HG03135 (cell line): ENCODE measurements around the gene DRD3.
A peak's percentile ranks its signal among the peaks of the same experiment; 100 is the strongest.

Experiments used
- ATAC-seq: cut with Tn5 transposase; IDR thresholded peaks from one replicate; pipeline ENCODE4 v1.9.1; 2021; ENCODE audit warnings: mild to moderate bottlenecking, moderate library complexity; ENCODE audit not compliant: unreplicated experiment

Gene DRD3

DNA sequence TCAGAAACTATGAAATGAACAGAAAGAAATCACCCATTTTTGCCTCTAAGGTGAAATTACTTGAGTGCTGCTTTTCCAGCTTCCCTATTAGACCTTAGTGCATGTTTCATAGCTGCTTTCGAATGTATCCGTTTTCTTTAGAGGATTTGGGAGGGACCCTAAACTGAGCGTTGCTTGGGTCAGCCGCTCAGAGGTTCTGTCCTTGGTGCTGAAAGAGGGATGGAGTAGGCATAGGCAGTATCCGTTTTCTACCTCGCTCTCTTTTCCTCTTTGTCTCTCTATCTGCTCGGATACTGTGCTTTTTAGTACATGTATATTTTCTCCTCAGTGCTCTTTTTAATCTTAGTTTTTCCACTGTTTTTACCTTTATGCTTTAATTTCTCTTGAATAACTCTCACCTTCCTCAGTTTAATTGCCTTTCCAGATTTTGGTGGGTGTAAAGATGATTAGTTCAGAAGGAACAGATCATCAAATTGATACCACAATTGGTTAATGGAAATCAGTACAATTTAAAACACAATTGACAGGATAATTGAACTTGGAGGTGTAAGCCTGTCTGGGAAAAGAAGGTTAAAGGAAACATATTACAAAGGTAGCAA is at the start of gene DRD3:
Gene DRD3, minus strand, starts transcription at position 283 of the 599 bp plus-strand sequence. CDS start 7,060 bp downstream, outside the sequence.
- ATAC-seq, result no peak

DNA sequence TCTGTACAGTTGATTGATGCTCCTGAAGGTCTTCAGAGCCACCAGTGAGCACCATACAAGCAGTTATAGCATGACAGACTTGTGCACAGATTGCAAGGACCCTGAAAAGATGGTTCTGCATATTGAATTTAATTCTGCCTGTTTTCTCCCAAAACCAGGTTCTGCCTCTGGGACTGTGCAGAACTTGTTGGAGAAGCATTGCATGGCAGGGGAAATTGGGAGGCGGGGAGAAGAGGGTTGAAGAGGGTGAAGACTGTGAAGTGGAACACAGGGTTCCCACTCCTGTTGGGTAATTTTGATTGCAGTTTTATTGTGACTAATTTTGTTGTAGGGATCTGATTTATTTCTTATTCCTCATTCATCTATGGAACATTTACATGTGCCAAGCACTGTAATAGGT is 48.2 kb upstream of the DRD3 start:
- ATAC-seq, result no peak

- no peak for ATAC-seq
Observed at GRCh38 chr3:114226313-114226712, 47.5 kb upstream of the DRD3 start.

GRCh38 chr3:114223143-114223542 is 44.3 kb upstream of the DRD3 start:
- ATAC-seq, result peak; percentile 95

DNA sequence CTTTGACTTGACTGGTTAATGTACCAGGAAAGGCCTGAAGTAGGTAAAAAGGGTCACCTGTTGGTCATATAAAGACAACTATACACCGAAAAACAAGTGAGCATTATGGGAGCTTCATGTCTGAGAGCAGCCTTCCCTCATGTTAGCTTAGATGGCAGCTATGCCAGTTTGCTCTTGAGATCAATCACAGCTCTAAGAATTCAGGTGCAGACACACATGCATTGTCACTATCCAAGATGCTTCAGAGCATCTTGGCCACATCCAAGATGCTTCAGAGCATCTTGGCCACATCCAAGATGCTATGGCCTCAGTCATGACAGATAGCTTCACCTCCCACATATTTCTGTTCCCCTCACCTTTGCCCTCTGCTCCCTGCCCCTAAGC is 43.0 kb upstream of the DRD3 start:
- no peak for ATAC-seq

DNA sequence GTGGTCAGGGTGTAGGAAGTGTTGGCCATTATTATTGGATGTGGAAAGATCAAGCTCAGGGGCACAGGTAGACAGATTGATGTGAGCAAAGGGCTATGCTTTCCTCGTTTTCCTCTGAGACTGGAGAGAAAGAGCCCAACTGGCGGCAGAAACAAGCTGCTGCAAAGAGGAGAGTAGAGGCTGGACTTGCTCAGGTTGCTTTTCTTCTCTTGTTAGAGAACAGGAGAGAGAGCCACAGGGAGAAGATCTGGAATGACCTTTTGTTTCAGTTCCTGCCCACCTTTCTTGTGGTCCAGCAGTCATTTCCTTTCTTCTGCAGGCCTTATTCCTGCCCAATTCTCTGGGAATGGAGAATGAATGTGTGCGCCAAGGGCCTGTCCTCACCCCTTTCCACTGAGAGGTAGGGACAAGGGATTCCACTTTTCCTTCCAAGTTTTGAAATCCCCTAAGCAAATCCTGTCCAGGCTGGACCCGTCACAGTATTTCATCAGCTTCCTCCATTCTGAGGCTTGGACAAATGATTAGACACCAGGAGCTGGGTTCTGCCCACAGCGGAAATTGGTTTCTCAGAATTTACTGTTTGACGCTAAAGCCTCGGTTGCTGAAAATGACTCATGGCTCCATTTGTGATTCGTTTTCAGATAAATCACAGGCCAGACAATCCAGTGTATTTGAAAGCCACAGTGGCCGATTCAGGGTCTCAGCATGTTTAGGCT is 42.5 kb upstream of the DRD3 start:
- ATAC-seq, result no peak

GRCh38 chr3:114219741-114220140 is 40.9 kb upstream of the DRD3 start:
- ATAC-seq, result no peak

GRCh38 chr3:114218578-114219185 is 39.8 kb upstream of the DRD3 start:
- ATAC-seq, result no peak

DNA sequence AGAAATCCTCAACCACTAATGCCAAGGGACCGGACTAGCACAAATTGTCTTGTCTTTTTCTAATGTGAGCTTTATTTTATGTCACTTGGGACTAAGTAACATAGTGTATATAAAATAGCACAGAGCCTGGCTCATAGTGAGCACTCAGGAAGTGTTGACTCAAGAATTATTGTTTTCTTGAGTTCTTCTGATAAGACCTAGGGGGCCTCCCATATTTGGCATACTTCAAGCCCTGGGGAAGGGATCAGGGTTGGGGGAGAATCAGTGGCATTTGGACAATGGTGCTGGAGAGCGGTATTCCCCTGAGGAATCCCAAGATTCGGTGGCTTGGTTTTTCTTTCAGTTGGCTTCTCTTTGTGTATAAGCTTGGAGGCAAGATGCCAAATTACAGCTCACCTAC is 39.2 kb upstream of the DRD3 start:
- ATAC-seq, result no peak

GRCh38 chr3:114217266-114217665 is 38.4 kb upstream of the DRD3 start:
- ATAC-seq, result no peak

DNA sequence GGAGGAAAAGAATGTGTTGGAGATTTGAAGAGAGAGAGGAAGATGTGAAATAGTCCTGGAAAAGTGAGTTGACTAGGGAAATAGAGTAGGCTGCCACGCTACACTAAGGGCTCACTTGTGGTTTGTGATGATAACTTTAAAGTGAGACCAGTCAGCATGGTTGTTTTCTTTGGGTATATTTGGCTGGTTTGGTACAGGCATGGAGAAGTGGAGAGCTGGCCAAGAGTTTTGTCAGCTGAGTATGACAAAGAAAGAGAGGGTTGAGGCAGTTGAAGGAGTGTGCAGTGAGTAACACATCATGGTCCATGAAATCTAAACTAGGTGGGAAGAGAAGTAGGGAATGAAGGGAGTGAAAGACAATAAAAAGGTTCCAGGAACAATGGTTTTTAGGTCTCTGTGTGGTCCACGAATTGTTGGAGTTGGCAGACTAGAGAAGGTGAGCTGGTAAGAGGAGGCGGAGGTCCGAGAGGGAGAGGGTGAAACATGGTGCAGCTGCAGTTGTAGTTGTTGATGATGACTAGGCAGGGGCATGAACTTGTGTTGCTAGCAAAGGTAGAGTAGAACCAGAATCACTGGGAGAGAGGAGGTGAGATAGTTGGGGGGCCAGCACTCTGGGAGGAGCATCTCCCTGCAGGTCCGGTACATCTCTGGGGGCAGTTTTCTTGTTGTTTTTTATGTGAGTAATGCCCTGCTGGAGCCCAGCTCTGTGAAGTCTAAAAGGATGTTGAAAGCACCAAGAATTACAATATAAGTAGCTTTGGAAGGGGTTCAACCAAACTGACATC is 37.5 kb upstream of the DRD3 start:
- no peak for ATAC-seq

DNA sequence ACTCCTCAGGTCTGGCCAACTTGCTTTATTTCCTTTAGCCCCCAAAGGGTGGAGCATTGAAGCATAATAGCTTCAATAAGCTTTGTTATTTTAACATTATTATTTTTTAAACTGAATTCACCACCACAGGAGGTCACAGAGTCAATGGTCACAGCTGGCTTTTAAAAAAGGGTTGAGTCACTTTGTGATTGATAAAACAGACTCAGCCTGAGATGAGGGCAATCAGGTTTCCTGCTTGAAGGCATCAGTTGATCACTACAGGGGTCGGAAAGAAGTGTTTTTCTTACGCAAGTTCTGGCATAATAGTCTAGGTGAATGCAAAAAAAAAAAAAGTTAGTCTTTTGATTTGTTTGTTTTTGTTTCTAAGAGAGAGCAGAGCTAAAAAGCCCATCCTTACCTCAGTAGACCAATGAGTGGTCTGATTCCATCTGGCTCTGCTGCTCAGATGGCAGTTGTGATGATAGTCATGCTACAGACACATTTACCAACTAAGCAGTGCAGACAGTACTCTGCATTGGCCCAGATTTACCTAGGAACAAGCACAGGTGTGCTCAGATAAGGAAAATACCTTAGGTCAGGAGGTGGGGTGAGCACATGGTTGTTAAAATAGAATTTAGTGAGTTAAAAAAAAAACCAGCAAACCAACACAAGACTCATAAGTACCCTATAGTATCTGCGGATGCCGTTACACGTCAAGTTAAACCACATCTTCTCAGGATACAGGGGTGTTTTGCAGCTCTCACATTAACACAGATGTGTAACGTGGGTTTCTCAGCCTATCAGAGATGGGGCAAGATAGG is 35.9 kb upstream of the DRD3 start:
- peak; percentile 31 for ATAC-seq

DNA sequence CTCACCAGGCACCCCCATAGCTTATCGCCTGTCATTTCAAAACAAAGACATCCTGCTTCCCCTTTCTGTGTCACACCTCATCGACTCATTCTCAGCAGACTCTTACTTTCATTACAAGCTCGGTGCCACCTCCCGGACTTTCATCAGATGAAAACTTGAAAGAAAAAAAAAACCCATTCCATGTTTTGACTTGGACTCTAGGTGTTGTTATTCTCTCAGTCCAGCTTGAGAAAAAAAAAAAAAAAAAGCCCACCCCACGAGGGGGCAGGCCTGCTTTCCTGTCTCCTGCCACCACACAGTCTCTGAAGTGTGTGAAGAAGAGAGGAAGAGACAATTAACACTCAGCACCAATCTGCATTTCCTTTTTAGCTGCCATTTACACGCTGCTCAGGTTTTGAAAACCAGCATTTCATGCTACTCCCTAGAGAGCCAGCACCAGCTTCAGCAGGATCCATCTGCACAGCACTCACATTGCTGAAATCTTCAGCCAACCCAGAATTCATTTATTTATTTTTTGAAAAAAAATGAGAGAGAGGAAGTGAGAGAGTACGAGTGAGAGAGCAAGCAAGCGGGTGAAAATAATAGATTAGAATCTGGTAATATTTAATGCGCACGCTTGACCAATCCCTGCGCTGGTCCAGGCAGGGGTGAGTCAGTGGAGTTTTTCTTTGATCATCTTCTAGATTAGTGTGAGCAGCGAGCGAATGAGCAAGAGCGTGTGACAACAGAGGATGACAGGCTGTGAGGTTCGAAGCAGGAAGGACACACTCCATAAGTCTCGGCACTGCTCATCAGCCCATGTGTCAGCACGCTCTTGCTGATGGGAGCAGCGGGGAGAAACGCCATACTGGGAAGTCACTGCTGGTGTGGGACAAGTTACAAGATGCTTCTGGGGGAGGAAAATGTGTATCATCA is 35.0 kb upstream of the DRD3 start:
- peak; percentile 85 for ATAC-seq

- ATAC-seq, result peak; percentile 8
Observed at GRCh38 chr3:114213292-114213626, 34.4 kb upstream of the DRD3 start.

GRCh38 chr3:114212646-114213045 is 33.8 kb upstream of the DRD3 start:
- ATAC-seq, result no peak

GRCh38 chr3:114207768-114208167 is 28.9 kb upstream of the DRD3 start:
- no peak for ATAC-seq

GRCh38 chr3:114206342-114206741 is 27.5 kb upstream of the DRD3 start:
- ATAC-seq, result no peak

GRCh38 chr3:114205541-114205940 is 26.7 kb upstream of the DRD3 start:
- no peak for ATAC-seq

DNA sequence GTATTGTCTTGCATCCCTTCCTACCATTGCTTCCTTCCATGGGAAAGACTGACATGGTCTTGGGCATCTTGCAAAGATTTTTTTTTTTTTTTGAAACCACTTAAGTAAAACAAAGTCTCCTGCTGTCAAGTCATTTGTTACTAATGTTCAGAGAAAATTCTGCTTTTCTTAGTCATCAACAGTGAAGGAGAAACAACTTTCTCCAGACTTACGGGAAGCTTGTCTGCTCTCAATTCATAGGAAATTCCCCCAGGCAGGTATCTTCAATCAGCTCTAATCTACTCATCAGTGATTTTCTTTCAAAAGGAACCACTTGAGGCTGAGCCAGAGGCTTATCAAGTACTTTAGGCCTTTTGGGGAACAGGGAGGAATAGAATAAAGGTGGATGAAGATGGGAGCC is 15.9 kb upstream of the DRD3 start:
- ATAC-seq, result no peak

DNA sequence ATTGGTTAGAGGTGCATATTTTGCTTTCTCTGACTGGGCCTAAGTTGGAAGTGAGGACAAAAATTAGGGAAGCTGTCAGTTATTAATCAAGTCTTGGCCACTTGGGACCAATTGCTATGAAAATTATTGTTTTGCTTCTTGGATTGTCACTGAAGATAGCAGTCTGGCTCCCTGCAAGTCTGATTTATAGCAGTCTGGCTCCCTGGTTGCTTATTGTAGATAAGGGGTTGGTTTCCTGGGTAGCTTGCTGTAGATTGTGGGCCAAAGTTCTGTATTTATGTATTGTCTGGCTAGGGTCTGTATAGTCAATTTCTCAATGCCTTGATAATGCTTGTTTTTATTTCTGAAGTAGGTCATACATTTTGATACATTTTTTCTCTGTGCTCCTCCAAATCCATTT is 13.3 kb upstream of the DRD3 start:
- no peak for ATAC-seq
